Sigmoid colon (tissue), 4 donors: Measurements from ENCODE around the gene HS6ST2.

Experiments
- CTCF ChIP-seq, 4 experiments: fragments of 450-650 bp in 3 of 4; fragments of 200-600 bp in 1 of 4; IDR thresholded peaks; one replicate each; pipeline ENCODE4 v1.5.1; 2016 to 2019; ENCODE audit warnings: antibody characterized with exemption in 4 of 4, mild to moderate bottlenecking in 3 of 4, moderate library complexity in 2 of 4
- POLR2A ChIP-seq, 2 donors: fragments of 450-650 bp; IDR thresholded peaks; one replicate each; pipeline ENCODE4 v1.6.1; 2016; ENCODE audit warnings: antibody characterized with exemption in 2 of 2, mild to moderate bottlenecking in 2 of 2, moderate library complexity in 2 of 2
- POLR2AphosphoS5 ChIP-seq, 4 donors: sonication (generic); formaldehyde crosslinking; IDR thresholded peaks; one replicate each; pipeline ENCODE4 v1.6.1; 2017; ENCODE audit warnings: antibody characterized with exemption in 4 of 4

GRCh38 chrX:132631579-132632232 is 326.7 kb downstream of the HS6ST2 start:
- peak; percentile 7 to 52 (median 26) for TF ChIP-seq CTCF (IDR thresholded peaks at IDR 0.05)
- TF ChIP-seq POLR2AphosphoS5 (IDR thresholded peaks at IDR 0.05): no peak
- no peak for TF ChIP-seq POLR2A (IDR thresholded peaks at IDR 0.05)
